A549 (cell line): Measurements from ENCODE around the gene PTOV1. TPM values are rescaled to one million over a fixed set of nuclear protein-coding genes. Genes with fewer than 3 reads are reported as not detected.

Experiments
- ATAC-seq, 2 experiments: fragments of 200-7000 bp in 1 of 2; fragments of >200 bp in 1 of 2; cut with Nextera tagmentation in 1 of 2; cut with Tn5 transposase in 1 of 2; 3 replicates each; pipeline versions ENCODE4 v1.8.0 to v1.9.1; 2018 to 2020; ENCODE audit warnings: mild to moderate bottlenecking in 1 of 2, moderate library complexity in 1 of 2
- CTCF ChIA-PET: fragments of 300-600 bp; sonication (Branson Sonifier 250); formaldehyde crosslinking; extraction: SDS; loops from one replicate; lab custom pipeline; 2021; ENCODE audit warnings: antibody characterized with exemption, inconsistent platforms; lab: Yijun Ruan, JAX
- POLR2A ChIA-PET: fragments of 350-600 bp; formaldehyde crosslinking; extraction: SDS; loops from one replicate; lab custom pipeline; 2021; ENCODE audit warnings: antibody characterized with exemption, inconsistent platforms; lab: Yijun Ruan, JAX
- DNase-seq, 2 experiments: peaks; one replicate each; pipeline versions ENCODE4 v3.0.0 to v3.0.0-alpha.2; 2011 to 2016; ENCODE audit warnings: low read depth in 1 of 2, low spot score in 1 of 2
- FAIRE-seq: peaks from 2 replicates; lab custom pipeline; 2011; peaks lifted over from hg19 to GRCh38; lab: Jason Lieb, UNC
- H3K27ac ChIP-seq, 2 experiments: fragments of >200 bp; sonication (Bioruptor Twin); formaldehyde crosslinking; 3 replicates each; pipeline ENCODE4 v1.5.1; 2016 to 2017
- H3K4me1 ChIP-seq: fragments of >200 bp; sonication (Bioruptor Twin); formaldehyde crosslinking; 3 replicates; pipeline ENCODE4 v1.6.1; 2016
- H3K4me2 ChIP-seq: fragments of >200 bp; sonication (Bioruptor Twin); formaldehyde crosslinking; 3 replicates; pipeline ENCODE4 v1.6.1; 2016
- H3K4me3 ChIP-seq: fragments of >200 bp; sonication (Bioruptor Twin); formaldehyde crosslinking; 3 replicates; pipeline ENCODE4 v1.5.1; 2016
- H3K9me3 ChIP-seq: fragments of >200 bp; sonication (Bioruptor Twin); formaldehyde crosslinking; 3 replicates; pipeline ENCODE4 v1.6.1; 2016
- CBX2 ChIP-seq: fragments of 200-600 bp; sonication (generic); IDR thresholded peaks from 2 replicates; pipeline ENCODE4 v1.6.1; 2016; ENCODE audit warnings: low read depth, mild to moderate bottlenecking, borderline replicate concordance
- CBX8 ChIP-seq: fragments of 200-600 bp; sonication (generic); IDR thresholded peaks from 2 replicates; pipeline ENCODE4 v1.6.1; 2016
- CEBPB ChIP-seq, 2 experiments: fragments of >200 bp in 1 of 2; sonication (Bioruptor Twin) in 1 of 2; formaldehyde crosslinking in 1 of 2; IDR thresholded peaks; 2 replicates each; pipeline ENCODE4 v1.6.1; 2012 to 2016
- CHD2 ChIP-seq: fragments of 150-350 bp; IDR thresholded peaks from 2 replicates; pipeline ENCODE4 v1.6.1; 2014; ENCODE audit warnings: low read length; ENCODE audit not compliant: partially characterized antibody
- CHD4 ChIP-seq: fragments of 200-600 bp; sonication (generic); IDR thresholded peaks from 2 replicates; pipeline ENCODE4 v1.6.1; 2016; ENCODE audit warnings: antibody characterized with exemption, mild to moderate bottlenecking, borderline replicate concordance
- FOXS1 ChIP-seq: fragments of 250-450 bp; sonication (Bioruptor Pico); IDR thresholded peaks from 2 replicates; pipeline ENCODE4 v1.5.0; 2020; ENCODE audit warnings: mild to moderate bottlenecking, moderate library complexity
- HDAC2 ChIP-seq: fragments of 200-600 bp; sonication (generic); IDR thresholded peaks from 2 replicates; pipeline ENCODE4 v1.6.1; 2016
- HEYL ChIP-seq: fragments of 250-450 bp; sonication (Bioruptor Pico); IDR thresholded peaks from 2 replicates; pipeline ENCODE4 v1.8.0; 2021; ENCODE audit warnings: mild to moderate bottlenecking, moderate library complexity
- KDM5A ChIP-seq: fragments of 200-600 bp; sonication (generic); IDR thresholded peaks from 2 replicates; pipeline ENCODE4 v1.6.1; 2016; ENCODE audit warnings: antibody characterized with exemption, mild to moderate bottlenecking
- MYC ChIP-seq: IDR thresholded peaks from 2 replicates; pipeline ENCODE4 v1.6.1; 2012; ENCODE audit warnings: mild to moderate bottlenecking, inconsistent platforms, low read length, improper control_type of control experiment, borderline replicate concordance
- NFE2L2 ChIP-seq: fragments of 150-350 bp; conservative IDR thresholded peaks from 2 replicates; pipeline ENCODE4 v1.6.1; 2014; ENCODE audit warnings: low read length
- NR3C1 ChIP-seq: fragments of >200 bp; sonication (Bioruptor Twin); formaldehyde crosslinking; IDR thresholded peaks from 3 replicates; pipeline ENCODE4 v1.6.1; 2017
- PHF8 ChIP-seq: fragments of 200-600 bp; sonication (generic); IDR thresholded peaks from 2 replicates; pipeline ENCODE4 v1.6.1; 2016; ENCODE audit warnings: low read depth, mild to moderate bottlenecking, antibody characterized with exemption, moderate library complexity, borderline replicate concordance
- RCOR1 ChIP-seq: fragments of 150-350 bp; IDR thresholded peaks from 2 replicates; pipeline ENCODE4 v1.6.1; 2014; ENCODE audit warnings: antibody characterized with exemption, low read length, low read depth
- RFX5 ChIP-seq: fragments of 450-650 bp; IDR thresholded peaks from 2 replicates; pipeline ENCODE4 v1.7.1; 2014; ENCODE audit warnings: antibody characterized with exemption, mild to moderate bottlenecking, moderate library complexity
- RNF2 ChIP-seq: fragments of 200-600 bp; sonication (generic); IDR thresholded peaks from 2 replicates; pipeline ENCODE4 v1.6.1; 2016; ENCODE audit warnings: low read depth, mild to moderate bottlenecking, antibody characterized with exemption, moderate library complexity, borderline replicate concordance
- SREBF2 ChIP-seq: fragments of 450-650 bp; IDR thresholded peaks from 2 replicates; pipeline ENCODE4 v1.6.1; 2014; ENCODE audit warnings: mild to moderate bottlenecking, moderate library complexity
- ZFP36 ChIP-seq: fragments of 450-650 bp; IDR thresholded peaks from 2 replicates; pipeline ENCODE4 v1.6.1; 2014; ENCODE audit warnings: borderline replicate concordance; ENCODE audit not compliant: partially characterized antibody
- ZSCAN20 ChIP-seq: fragments of 250-450 bp; sonication (Bioruptor Pico); IDR thresholded peaks from 2 replicates; pipeline ENCODE4 v1.8.0; 2022; ENCODE audit warnings: mild to moderate bottlenecking, moderate library complexity
- WGBS: methylation state at CpG from one replicate; pipeline ENCODE4 v1.1.6; 2017; ENCODE audit errors: missing lambda C conversion rate; 5-methylcytosine and 5-hydroxymethylcytosine counted together
- polyA plus RNA-seq, 4 experiments: library from polyadenylated mRNA; depleted of rRNA in 3 of 4; stranded (reverse); fragments of >200 nt; fragmentation: RNase III in 1 of 4; extraction: RNeasy Plus Mini Kit Qiagen cat#74134 plus additional on column Dnase treatment in 1 of 4; gene quantifications; 2 replicates in 3 of 4; 3 replicates in 1 of 4; pipeline ENCODE4 v1.2.3, GENCODE V29; 2011 to 2017
- TF ChIP-seq, protein P1 (sequence below): fragments of 450-650 bp; IDR thresholded peaks from 2 replicates; pipeline ENCODE4 v1.6.1; 2014; ENCODE audit warnings: antibody characterized with exemption
- TF ChIP-seq, protein P2 (sequence below): IDR thresholded peaks from 2 replicates; pipeline ENCODE4 v1.6.1; 2012
- TF ChIP-seq, protein P3 (sequence below): fragments of 250-450 bp; sonication (Bioruptor Pico); IDR thresholded peaks from 2 replicates; pipeline ENCODE4 v1.5.0; 2020; ENCODE audit warnings: low read depth, mild to moderate bottlenecking, moderate library complexity
- TF ChIP-seq, protein P4 (sequence below): fragments of >200 bp; sonication (Bioruptor Twin); formaldehyde crosslinking; IDR thresholded peaks from 2 replicates; pipeline ENCODE4 v1.6.1; 2016

Gene PTOV1
- polyA plus RNA-seq, 2 of the 4 experiments (the other 2 are of a cell fraction): 27.7 to 147 TPM

DNA sequence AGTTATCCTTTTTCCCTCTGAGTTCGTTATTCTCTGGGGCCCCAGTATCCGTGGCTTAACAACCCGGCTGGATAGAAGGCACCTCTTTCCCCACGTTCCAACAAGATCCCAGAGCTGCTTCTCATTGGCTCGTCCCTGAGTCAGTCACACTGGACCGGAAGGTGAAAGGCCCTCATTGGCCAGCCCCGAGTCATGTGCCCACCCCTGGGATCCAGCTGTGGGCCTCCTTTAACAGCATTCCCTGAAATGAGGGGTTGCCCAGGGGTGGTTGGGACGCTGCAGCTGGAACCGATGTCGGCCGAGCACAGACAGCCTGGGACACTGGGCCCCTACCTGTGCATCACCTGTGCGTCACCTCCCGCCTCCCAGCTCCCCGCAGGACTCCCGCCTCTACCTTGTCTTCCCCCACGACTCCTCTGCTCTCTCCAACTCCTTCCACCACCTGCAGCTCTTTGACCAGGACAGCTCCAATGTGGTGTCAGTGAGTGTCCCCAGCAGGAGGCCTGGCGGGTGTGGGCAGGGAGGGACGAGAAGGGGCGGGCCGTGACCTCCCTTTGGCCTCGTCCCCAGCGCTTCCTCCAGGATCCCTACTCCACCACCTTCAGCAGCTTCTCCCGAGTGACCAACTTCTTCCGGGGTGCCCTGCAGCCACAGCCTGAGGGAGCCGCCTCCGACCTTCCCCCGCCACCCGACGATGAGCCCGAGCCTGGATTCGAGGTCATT lies 30.9 kb downstream of the PTOV1 start:
- peaks cover 10% of the 10 kb centered on the region for H3K9me3 ChIP-seq
- H3K4me3 ChIP-seq: no peak overlapping the region
- CTCF ChIA-PET: interaction anchor here (0.6 to 3.8 kb wide), 5 partner anchors 8 to 254 kb away, joined by 3 to 24 read pairs (median 3); no protein-coding TSS in a partner anchor
- POLR2A ChIA-PET: no interaction called here
- 94% methylated on average over 31 of the region's 31 CpGs for WGBS
- H3K4me1 ChIP-seq: peaks cover 11% of the 10 kb centered on the region
- FAIRE-seq: no peak
- TF ChIP-seq CEBPB (IDR thresholded peaks at IDR 0.05): no peak
- TF ChIP-seq, protein P1, sequence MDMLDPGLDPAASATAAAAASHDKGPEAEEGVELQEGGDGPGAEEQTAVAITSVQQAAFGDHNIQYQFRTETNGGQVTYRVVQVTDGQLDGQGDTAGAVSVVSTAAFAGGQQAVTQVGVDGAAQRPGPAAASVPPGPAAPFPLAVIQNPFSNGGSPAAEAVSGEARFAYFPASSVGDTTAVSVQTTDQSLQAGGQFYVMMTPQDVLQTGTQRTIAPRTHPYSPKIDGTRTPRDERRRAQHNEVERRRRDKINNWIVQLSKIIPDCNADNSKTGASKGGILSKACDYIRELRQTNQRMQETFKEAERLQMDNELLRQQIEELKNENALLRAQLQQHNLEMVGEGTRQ: peak; percentile 68
- TF ChIP-seq, protein P2, sequence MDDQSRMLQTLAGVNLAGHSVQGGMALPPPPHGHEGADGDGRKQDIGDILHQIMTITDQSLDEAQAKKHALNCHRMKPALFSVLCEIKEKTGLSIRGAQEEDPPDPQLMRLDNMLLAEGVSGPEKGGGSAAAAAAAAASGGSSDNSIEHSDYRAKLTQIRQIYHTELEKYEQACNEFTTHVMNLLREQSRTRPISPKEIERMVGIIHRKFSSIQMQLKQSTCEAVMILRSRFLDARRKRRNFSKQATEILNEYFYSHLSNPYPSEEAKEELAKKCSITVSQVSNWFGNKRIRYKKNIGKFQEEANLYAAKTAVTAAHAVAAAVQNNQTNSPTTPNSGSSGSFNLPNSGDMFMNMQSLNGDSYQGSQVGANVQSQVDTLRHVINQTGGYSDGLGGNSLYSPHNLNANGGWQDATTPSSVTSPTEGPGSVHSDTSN: peak; percentile 86
- TF ChIP-seq, all 56 proteins: peak for 2
- no peak overlapping the region for H3K4me2 ChIP-seq
- no peak for ATAC-seq
- no peak overlapping the region for H3K27ac ChIP-seq
- DNase-seq: peak in 1 of 2 experiments; percentile 72

DNA sequence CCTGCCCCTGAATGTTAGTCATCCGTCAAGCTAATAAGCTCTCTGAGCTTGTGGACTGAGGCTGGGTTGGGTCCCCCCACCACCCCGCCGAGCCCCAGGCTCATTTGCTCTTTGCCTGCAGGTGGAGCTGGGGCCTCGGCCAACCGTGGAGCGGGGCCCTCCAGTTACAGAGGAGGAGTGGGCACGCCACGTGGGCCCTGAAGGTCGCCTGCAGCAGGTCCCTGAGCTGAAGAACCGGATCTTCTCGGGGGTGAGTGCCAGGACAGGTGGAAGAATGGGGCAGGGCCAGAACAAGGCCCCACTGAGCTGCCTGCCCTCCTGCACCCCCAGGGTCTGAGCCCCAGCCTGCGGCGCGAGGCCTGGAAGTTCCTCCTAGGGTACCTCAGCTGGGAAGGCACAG lies 31.7 kb downstream of the PTOV1 start:
- no peak overlapping the region for H3K27ac ChIP-seq
- peaks cover 11% of the 10 kb centered on the region for H3K4me1 ChIP-seq
- ATAC-seq (no peak), FAIRE-seq (no peak), DNase-seq (no peak)
- peaks cover 10% of the 10 kb centered on the region for H3K9me3 ChIP-seq
- ChIA-PET CTCF (interaction anchor here (0.8 to 2.2 kb wide), 3 partner anchors 15 to 253 kb away, joined by 3 to 6 read pairs (median 3); partner anchors contain the start of gene IL4I1), POLR2A (no interaction called here)
- no peak overlapping the region for H3K4me2 ChIP-seq
- WGBS: 98% methylated on average over 11 of the region's 14 CpGs
- TF ChIP-seq CBX2 (no peak), NFE2L2 (no peak), RNF2 (no peak), HEYL (CRISPR knock-in tag) (no peak), SREBF2 (no peak), KDM5A (no peak), CHD4 (no peak), RFX5 (no peak), ZSCAN20 (CRISPR knock-in tag) (no peak), NR3C1 (no peak), RCOR1 (no peak), CBX8 (no peak), FOXS1 (CRISPR knock-in tag) (no peak), HDAC2 (no peak), PHF8 (no peak), MYC (no peak), ZFP36 (no peak), CHD2 (no peak)
- TF ChIP-seq, protein P3, sequence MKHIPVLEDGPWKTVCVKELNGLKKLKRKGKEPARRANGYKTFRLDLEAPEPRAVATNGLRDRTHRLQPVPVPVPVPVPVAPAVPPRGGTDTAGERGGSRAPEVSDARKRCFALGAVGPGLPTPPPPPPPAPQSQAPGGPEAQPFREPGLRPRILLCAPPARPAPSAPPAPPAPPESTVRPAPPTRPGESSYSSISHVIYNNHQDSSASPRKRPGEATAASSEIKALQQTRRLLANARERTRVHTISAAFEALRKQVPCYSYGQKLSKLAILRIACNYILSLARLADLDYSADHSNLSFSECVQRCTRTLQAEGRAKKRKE (CRISPR knock-in tag): no peak
- TF ChIP-seq, protein P4, sequence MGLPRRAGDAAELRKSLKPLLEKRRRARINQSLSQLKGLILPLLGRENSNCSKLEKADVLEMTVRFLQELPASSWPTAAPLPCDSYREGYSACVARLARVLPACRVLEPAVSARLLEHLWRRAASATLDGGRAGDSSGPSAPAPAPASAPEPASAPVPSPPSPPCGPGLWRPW: no peak
- H3K4me3 ChIP-seq: no peak overlapping the region
